K562 (cell line): Measurements from ENCODE around the gene TMEM131L. TPM values are rescaled to one million over a fixed set of nuclear protein-coding genes. Genes with fewer than 3 reads are reported as not detected.

Experiments
- ATAC-seq: fragments of 200-7000 bp; cut with Tn5 transposase; 3 replicates; pipeline ENCODE4 v1.9.1; 2020; ENCODE audit warnings: moderate library complexity
- BruUV-seq: library from RNA; stranded (reverse); fragments of 400-500 nt; replicated peaks from 2 replicates; lab custom pipeline; 2021; lab: Mats Ljungman, UMichigan
- CTCF ChIA-PET: fragments of 300-600 bp; formaldehyde crosslinking; extraction: SDS; loops from one replicate; lab custom pipeline; 2021; ENCODE audit warnings: low intra/inter-chr PET ratio; lab: Yijun Ruan, JAX
- POLR2A ChIA-PET: fragments of 300-600, 350-650 bp; sonication (Branson Sonifier 250); formaldehyde crosslinking; extraction: SDS; loops from one replicate; lab custom pipeline; 2021; ENCODE audit warnings: antibody characterized with exemption, inconsistent platforms; lab: Yijun Ruan, JAX
- DNase-seq, 4 experiments: peaks; one replicate each; pipeline versions ENCODE4 v3.0.0 to v3.0.0-alpha.2; 2011 to 2018; ENCODE audit warnings: low spot score in 3 of 4, mixed read lengths in 3 of 4; ENCODE audit errors: extremely low read depth in 1 of 4
- FAIRE-seq: peaks from 2 replicates; lab custom pipeline; 2011; peaks lifted over from hg19 to GRCh38; lab: Jason Lieb, UNC
- H2AFZ ChIP-seq: 2 replicates; pipeline ENCODE4 v1.6.0; 2011; ENCODE audit warnings: low read depth, low read length, control low read depth, inconsistent platforms
- H3K27ac ChIP-seq: fragments of 200-600 bp; 3 replicates; pipeline ENCODE4 v1.8.0; 2011; ENCODE audit warnings: low read depth, mild to moderate bottlenecking, control low read depth, inconsistent platforms, low read length, moderate library complexity, mixed read lengths; ENCODE audit errors: extremely low read depth
- H3K27me3 ChIP-seq, 2 experiments: fragments of 300-600 bp in 1 of 2; 2 replicates in 1 of 2; 3 replicates in 1 of 2; pipeline versions ENCODE4 v1.6.0 to v1.8.0; 2011; ENCODE audit warnings: inconsistent platforms in 2 of 2, low read length in 2 of 2, mild to moderate bottlenecking in 1 of 2, mixed read lengths in 1 of 2, moderate library complexity in 1 of 2; ENCODE audit not compliant: control insufficient read depth in 2 of 2, insufficient read depth in 2 of 2
- H3K36me3 ChIP-seq: fragments of 300-600 bp; 3 replicates; pipeline ENCODE4 v1.8.0; 2011; ENCODE audit warnings: mild to moderate bottlenecking, low read length, inconsistent platforms; ENCODE audit not compliant: control insufficient read depth, insufficient read depth
- H3K4me1 ChIP-seq, 2 experiments: fragments of 200-600 bp in 1 of 2; replicated peaks in 1 of 2; 2 replicates in 1 of 2; 3 replicates in 1 of 2; pipeline versions ENCODE4 v1.5.1 to v1.8.0; 2011; ENCODE audit warnings: inconsistent platforms in 2 of 2, low read length in 2 of 2, mild to moderate bottlenecking in 1 of 2, mixed read lengths in 1 of 2, moderate library complexity in 1 of 2; ENCODE audit not compliant: control insufficient read depth in 2 of 2, insufficient read depth in 2 of 2
- H3K4me2 ChIP-seq: 2 replicates; pipeline ENCODE4 v1.6.1; 2011; ENCODE audit warnings: low read length, control low read depth, inconsistent platforms, mixed read lengths; ENCODE audit not compliant: insufficient read depth
- H3K4me3 ChIP-seq: fragments of 200-600 bp; sonication (generic), shearing (Covaris generic); 2 replicates; pipeline ENCODE4 v1.5.1; 2016; ENCODE audit warnings: control low read depth, inconsistent platforms
- H3K79me2 ChIP-seq: fragments of 200-600 bp; 3 replicates; pipeline ENCODE4 v1.8.0; 2011; ENCODE audit warnings: low read length, inconsistent platforms; ENCODE audit not compliant: control insufficient read depth, insufficient read depth
- H3K9ac ChIP-seq, 2 experiments: 2 replicates each; pipeline versions ENCODE4 v1.6.0 to v1.6.1; 2011; ENCODE audit warnings: low read depth in 2 of 2, low read length in 2 of 2, control low read depth in 1 of 2, inconsistent platforms in 1 of 2, mild to moderate bottlenecking in 1 of 2, mixed read lengths in 1 of 2; ENCODE audit not compliant: insufficient read depth in 1 of 2
- H3K9me1 ChIP-seq: one replicate; pipeline ENCODE4 v1.6.0; 2011; ENCODE audit warnings: inconsistent platforms, mild to moderate bottlenecking, low read length, moderate library complexity; ENCODE audit not compliant: control insufficient read depth, insufficient read depth
- H3K9me3 ChIP-seq: replicated peaks from 2 replicates; pipeline ENCODE4 v1.5.1; 2011; ENCODE audit warnings: low read depth, low read length, inconsistent platforms; ENCODE audit not compliant: control insufficient read depth, insufficient read depth
- H4K20me1 ChIP-seq: replicated peaks from 2 replicates; pipeline ENCODE4 v1.6.1; 2011; ENCODE audit warnings: low read length, inconsistent platforms, mixed read lengths; ENCODE audit not compliant: control insufficient read depth, insufficient read depth
- CBFA2T2 ChIP-seq: fragments of 450-650 bp; conservative IDR thresholded peaks from 2 replicates; pipeline ENCODE4 v1.6.1; 2017; ENCODE audit warnings: mild to moderate bottlenecking
- ETS2 ChIP-seq: IDR thresholded peaks from 2 replicates; pipeline ENCODE4 v1.6.1; 2016; ENCODE audit warnings: borderline replicate concordance, missing genetic modification characterization, mild to moderate bottlenecking, moderate library complexity, missing compliant biosample characterization; ENCODE audit not compliant: poor library complexity, severe bottlenecking
- KDM5B ChIP-seq: fragments of 200-600 bp; sonication (generic); IDR thresholded peaks from 2 replicates; pipeline ENCODE4 v1.6.1; 2012; ENCODE audit warnings: low read depth, mild to moderate bottlenecking, moderate library complexity, low read length, control low read depth, inconsistent platforms; ENCODE audit not compliant: insufficient replicate concordance
- NFYB ChIP-seq: IDR thresholded peaks from 2 replicates; pipeline ENCODE4 v1.6.1; 2011; ENCODE audit warnings: mild to moderate bottlenecking, moderate library complexity; ENCODE audit not compliant: insufficient read length; ENCODE audit errors: extremely low read depth
- PTRF ChIP-seq: fragments of 450-650 bp; IDR thresholded peaks from 2 replicates; pipeline ENCODE4 v1.6.1; 2016; ENCODE audit warnings: mild to moderate bottlenecking, missing genetic modification characterization, missing compliant biosample characterization
- RBBP5 ChIP-seq: fragments of 200-600 bp; sonication (generic); IDR thresholded peaks from 2 replicates; pipeline ENCODE4 v1.6.1; 2012; ENCODE audit warnings: borderline replicate concordance, mild to moderate bottlenecking, low read length, control low read depth, inconsistent platforms; ENCODE audit not compliant: insufficient read depth, poor library complexity, severe bottlenecking
- RBM34 ChIP-seq: fragments of 200-400 bp; formaldehyde crosslinking; IDR thresholded peaks from 2 replicates; pipeline ENCODE4 v1.6.1; 2018; ENCODE audit warnings: low read length, borderline replicate concordance; ENCODE audit not compliant: insufficient read depth
- SMARCA4 ChIP-seq: fragments of 450-650 bp; IDR thresholded peaks from 2 replicates; pipeline ENCODE4 v1.6.1; 2016
- ZNF584 ChIP-seq: fragments of 200-800 bp; sonication (Bioruptor generic); IDR thresholded peaks from 2 replicates; pipeline ENCODE4 v1.6.1; 2016; ENCODE audit warnings: low read depth, mild to moderate bottlenecking, missing genetic modification characterization, missing compliant biosample characterization
- ZNF766 ChIP-seq: fragments of 200-800 bp; sonication (Bioruptor generic); conservative IDR thresholded peaks from 2 replicates; pipeline ENCODE4 v1.6.1; 2016; ENCODE audit warnings: missing genetic modification characterization, missing compliant biosample characterization
- ZNF79 ChIP-seq: fragments of 250-450 bp; sonication (Bioruptor Pico); IDR thresholded peaks from 2 replicates; pipeline ENCODE4 v1.4.0; 2020; ENCODE audit warnings: low read depth, mild to moderate bottlenecking, moderate library complexity
- WGBS: fragments of 100-300 bp; shearing (Covaris generic); methylation state at CpG from one replicate; pipeline ENCODE4 v1.1.6; 2016; ENCODE audit warnings: low coverage, mixed read lengths; ENCODE audit not compliant: insufficient coverage; ENCODE audit errors: missing lambda C conversion rate; 5-methylcytosine and 5-hydroxymethylcytosine counted together
- in situ Hi-C: fragments of 300-500 bp; cut with MboI; formaldehyde crosslinking; loops from 4 replicates; pipeline ENCODE4 v1.15.0; 2018; ENCODE audit warnings: inconsistent platforms, mixed read lengths
- intact Hi-C: fragments of 100-400 bp; cut with micrococcal nuclease; formaldehyde crosslinking; loops from 2 replicates; pipeline ENCODE4 v1.14.2; 2022
- polyA plus RNA-seq, 8 experiments: library from polyadenylated mRNA; depleted of rRNA in 4 of 8; stranded (reverse) in 5 of 8; unstranded in 3 of 8; fragments of >200 nt; fragmentation: Nextera tagmentation in 2 of 8; fragmentation: Illumina TruSeq in 1 of 8; extraction: Ambion mirVana in 2 of 8; extraction: Trizol in 1 of 8; gene quantifications; 2 replicates each; pipeline versions ENCODE4 v1.2.1 to v1.2.3, GENCODE V29; 2011 to 2014; ENCODE audit warnings: inconsistent platforms in 1 of 8, missing spikeins in 1 of 8
- total RNA-seq, 7 experiments: library from RNA; depleted of rRNA in 6 of 7; stranded (reverse); fragments of >200 nt in 6 of 7; fragmentation: Illumina TruSeq in 2 of 7; extraction: Trizol in 2 of 7; gene quantifications; 2 replicates each; pipeline versions ENCODE4 v1.2.1 to v1.2.3, GENCODE V29; 2011 to 2021; ENCODE audit warnings: low replicate concordance in 1 of 7
- TF ChIP-seq, protein P1 (sequence below): fragments of 150-350 bp; IDR thresholded peaks from 2 replicates; pipeline ENCODE4 v1.6.1; 2014; ENCODE audit warnings: low read depth, mild to moderate bottlenecking, low read length, borderline replicate concordance
- TF ChIP-seq, protein P2 (sequence below): fragments of 250-450 bp; sonication (Bioruptor Pico); IDR thresholded peaks from 2 replicates; pipeline ENCODE4 v1.8.0; 2021; ENCODE audit warnings: mild to moderate bottlenecking, moderate library complexity
- TF ChIP-seq, protein P3 (sequence below): fragments of 250-450 bp; sonication (Bioruptor Pico); IDR thresholded peaks from 2 replicates; pipeline ENCODE4 v1.8.0; 2021; ENCODE audit warnings: moderate library complexity, mild to moderate bottlenecking, inconsistent platforms

The TMEM131L gene
- total and polyA plus RNA-seq, 9 of the 15 experiments (the other 6 are each of a cell fraction or from before 2014, with no cell fraction given), result 1.2 to 20.8 (median 12.9) TPM

DNA sequence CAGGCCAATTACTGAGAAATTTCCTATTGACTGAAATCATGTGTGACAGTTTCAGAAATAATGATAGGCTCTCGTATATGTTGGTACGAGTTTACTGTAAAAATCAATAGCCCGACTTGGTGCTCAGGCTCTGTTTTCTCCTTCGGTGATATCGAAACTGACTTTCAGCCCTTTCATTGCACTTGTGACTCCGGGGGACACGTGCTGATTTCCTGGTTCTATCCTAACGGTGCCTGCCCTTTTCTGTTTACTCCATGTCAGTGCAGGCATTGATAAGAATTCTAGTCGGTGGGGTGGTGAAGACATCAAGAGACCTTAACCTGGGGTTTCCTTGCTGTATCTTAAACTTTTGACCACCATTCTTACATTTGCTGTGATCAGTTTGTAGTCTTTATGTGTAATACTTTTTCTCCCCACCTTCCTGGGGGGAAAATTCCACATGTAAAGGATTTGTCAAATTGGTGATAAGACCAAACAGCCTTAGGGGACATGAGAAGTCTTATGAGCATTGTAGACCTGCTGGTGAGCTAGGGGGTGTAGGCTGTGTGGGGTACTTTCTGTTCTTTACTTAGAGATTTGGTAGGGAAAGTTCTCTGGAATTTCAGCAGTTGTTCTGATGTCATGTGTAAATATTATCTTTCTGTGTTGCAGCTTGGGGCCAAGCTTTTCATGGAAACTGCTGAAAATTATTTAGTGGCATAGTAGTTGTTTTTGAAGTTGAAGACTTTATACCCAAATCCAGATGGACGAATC is 52.7 kb downstream of the TMEM131L start:
- Histone ChIP-seq H3K4me3 (no peak overlapping the region), H3K4me1 (peaks cover 9 to 44% of the 10 kb centered on the region in 2 experiments), H3K79me2 (peaks cover 48% of the 10 kb centered on the region), H2AFZ (peak overlapping the region; percentile 48), H3K9me1 (no peaks in the 10 kb centered on the region), H4K20me1 (no peaks in the 10 kb centered on the region), H3K36me3 (peaks cover 3% of the 10 kb centered on the region; the same call in 2 of the 3 replicates), H3K9ac (peak overlapping the region; percentile 27 to 67; a peak in 2 of 4 replicates), H3K9me3 (no peaks in the 10 kb centered on the region), H3K27ac (peak overlapping the region; percentile 54), H3K27me3 (no peaks in the 10 kb centered on the region), H3K4me2 (peak overlapping the region; percentile 59)
- FAIRE-seq (peak; percentile 76), DNase-seq (peak in 3 of 4 experiments; percentile 43 to 69 (median 44)), ATAC-seq (peak; percentile 70)
- WGBS, result 5% methylated on average over 10 of the region's 10 CpGs
- no TSS peak for BruUV-seq
- intact Hi-C loops, result no loop called here
- CTCF ChIA-PET, result no interaction called here
- in situ Hi-C loops, result no loop called here
- POLR2A ChIA-PET, result interaction anchor here (0.6 to 1.2 kb wide), 2 partner anchors 17 to 19 kb away, joined by 3 read pairs; no protein-coding TSS in a partner anchor
- no peak for TF ChIP-seq NFYB
- TF ChIP-seq CBFA2T2, result no peak
- no peak for TF ChIP-seq ZNF79 (CRISPR knock-in tag)
- TF ChIP-seq RBBP5, result peak; percentile 29
- TF ChIP-seq KDM5B, result no peak
- 0 out of 2 replicates have a peak, but pooled peaks have one; percentile 34 for TF ChIP-seq SMARCA4
- no peak for TF ChIP-seq ZNF584 (CRISPR knock-in tag)
- no peak for TF ChIP-seq ZNF766 (CRISPR knock-in tag)
- TF ChIP-seq, protein P1, sequence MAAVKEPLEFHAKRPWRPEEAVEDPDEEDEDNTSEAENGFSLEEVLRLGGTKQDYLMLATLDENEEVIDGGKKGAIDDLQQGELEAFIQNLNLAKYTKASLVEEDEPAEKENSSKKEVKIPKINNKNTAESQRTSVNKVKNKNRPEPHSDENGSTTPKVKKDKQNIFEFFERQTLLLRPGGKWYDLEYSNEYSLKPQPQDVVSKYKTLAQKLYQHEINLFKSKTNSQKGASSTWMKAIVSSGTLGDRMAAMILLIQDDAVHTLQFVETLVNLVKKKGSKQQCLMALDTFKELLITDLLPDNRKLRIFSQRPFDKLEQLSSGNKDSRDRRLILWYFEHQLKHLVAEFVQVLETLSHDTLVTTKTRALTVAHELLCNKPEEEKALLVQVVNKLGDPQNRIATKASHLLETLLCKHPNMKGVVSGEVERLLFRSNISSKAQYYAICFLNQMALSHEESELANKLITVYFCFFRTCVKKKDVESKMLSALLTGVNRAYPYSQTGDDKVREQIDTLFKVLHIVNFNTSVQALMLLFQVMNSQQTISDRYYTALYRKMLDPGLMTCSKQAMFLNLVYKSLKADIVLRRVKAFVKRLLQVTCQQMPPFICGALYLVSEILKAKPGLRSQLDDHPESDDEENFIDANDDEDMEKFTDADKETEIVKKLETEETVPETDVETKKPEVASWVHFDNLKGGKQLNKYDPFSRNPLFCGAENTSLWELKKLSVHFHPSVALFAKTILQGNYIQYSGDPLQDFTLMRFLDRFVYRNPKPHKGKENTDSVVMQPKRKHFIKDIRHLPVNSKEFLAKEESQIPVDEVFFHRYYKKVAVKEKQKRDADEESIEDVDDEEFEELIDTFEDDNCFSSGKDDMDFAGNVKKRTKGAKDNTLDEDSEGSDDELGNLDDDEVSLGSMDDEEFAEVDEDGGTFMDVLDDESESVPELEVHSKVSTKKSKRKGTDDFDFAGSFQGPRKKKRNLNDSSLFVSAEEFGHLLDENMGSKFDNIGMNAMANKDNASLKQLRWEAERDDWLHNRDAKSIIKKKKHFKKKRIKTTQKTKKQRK, result no peak
- no peak for TF ChIP-seq RBM34
- no peak for TF ChIP-seq ETS2 (tag)
- TF ChIP-seq, protein P2, sequence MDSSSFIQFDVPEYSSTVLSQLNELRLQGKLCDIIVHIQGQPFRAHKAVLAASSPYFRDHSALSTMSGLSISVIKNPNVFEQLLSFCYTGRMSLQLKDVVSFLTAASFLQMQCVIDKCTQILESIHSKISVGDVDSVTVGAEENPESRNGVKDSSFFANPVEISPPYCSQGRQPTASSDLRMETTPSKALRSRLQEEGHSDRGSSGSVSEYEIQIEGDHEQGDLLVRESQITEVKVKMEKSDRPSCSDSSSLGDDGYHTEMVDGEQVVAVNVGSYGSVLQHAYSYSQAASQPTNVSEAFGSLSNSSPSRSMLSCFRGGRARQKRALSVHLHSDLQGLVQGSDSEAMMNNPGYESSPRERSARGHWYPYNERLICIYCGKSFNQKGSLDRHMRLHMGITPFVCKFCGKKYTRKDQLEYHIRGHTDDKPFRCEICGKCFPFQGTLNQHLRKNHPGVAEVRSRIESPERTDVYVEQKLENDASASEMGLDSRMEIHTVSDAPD (CRISPR knock-in tag), result no peak
- TF ChIP-seq, protein P3, sequence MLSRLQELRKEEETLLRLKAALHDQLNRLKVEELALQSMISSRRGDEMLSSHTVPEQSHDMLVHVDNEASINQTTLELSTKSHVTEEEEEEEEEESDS (CRISPR knock-in tag), result no peak
- TF ChIP-seq PTRF (tag), result no peak
